Activated T-cell treated with anti-CD3 and anti-CD28 coated beads, Interleukin-2, amount 50 U/mL, for 4 hours (primary cell): Measurements from ENCODE around the gene CAVIN2. TPM values are rescaled to one million over a fixed set of nuclear protein-coding genes. Genes with fewer than 3 reads are reported as not detected.

Experiments used
- ATAC-seq, 2 donors: fragments of 200-7000 bp; cut with Tn5 transposase; one replicate each; pipeline ENCODE4 v1.10.0; 2021
- DNase-seq: peaks from one replicate; pipeline ENCODE4 v3.0.0-alpha.2; 2020
- H3K27me3 Mint-ChIP-seq: one replicate; pipeline ENCODE4 v1.8.0; 2021; ENCODE audit warnings: low read depth, mixed read lengths
- H3K36me3 Mint-ChIP-seq: one replicate; pipeline ENCODE4 v1.8.0; 2022; ENCODE audit warnings: mixed read lengths; ENCODE audit not compliant: insufficient read depth
- H3K4me1 Mint-ChIP-seq: one replicate; pipeline ENCODE4 v1.8.0; 2021; ENCODE audit warnings: low read depth, mixed read lengths
- H3K4me3 Mint-ChIP-seq: one replicate; pipeline ENCODE4 v1.8.0; 2021; ENCODE audit warnings: mild to moderate bottlenecking, moderate library complexity, mixed read lengths
- H3K9me3 Mint-ChIP-seq: one replicate; pipeline ENCODE4 v1.8.0; 2021; ENCODE audit warnings: mixed read lengths
- total RNA-seq, 3 donors: library from RNA; stranded (reverse); gene quantifications; one replicate each; pipeline ENCODE4 v1.2.1, GENCODE V29; 2021

The CAVIN2 gene
- total RNA-seq, 3 donors from 2014 or later: 0.08 to 0.38 (median 0.33) TPM

DNA sequence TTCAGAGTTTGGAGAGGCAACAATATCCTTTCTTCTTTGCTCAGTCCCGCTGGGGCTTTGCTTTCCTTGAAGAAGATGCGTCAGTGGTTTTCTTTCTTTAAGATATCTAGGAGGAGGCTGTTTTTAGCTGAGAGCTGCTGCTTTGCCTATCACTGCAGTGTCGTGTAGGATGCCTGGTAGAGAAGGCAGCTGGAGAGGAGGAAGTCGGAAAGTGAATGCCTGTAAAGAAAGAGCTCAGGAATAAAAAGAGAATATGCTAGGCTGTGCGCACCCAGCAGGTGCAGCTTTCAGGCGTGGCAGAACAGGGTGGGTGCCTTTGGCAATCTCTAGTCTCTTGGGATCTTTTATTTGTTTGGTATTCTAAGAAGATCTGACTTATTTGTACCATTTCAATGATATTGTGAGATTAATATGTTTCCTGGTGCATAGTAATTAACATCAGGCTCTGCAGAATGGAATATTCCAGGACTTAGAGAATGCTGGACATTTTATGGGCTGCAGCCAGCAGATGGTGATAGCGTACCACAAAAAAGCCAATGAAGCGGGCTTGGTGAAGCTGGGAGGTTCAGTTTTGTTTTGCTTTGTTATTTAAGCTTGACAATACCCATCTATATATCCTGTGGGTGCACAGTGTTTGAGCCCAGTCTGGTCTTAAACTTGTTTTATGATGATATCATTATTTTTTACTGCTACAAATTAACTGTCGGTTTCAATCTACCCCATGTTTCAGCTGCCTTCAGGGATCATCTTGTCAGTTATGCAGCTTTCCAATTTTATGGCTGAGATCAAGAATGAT is 34.9 kb downstream of the CAVIN2 start:
- no peak for ATAC-seq
- peak; percentile 12 for DNase-seq
- H3K9me3 Mint-ChIP-seq: no peaks in the 10 kb centered on the region
- peaks cover 5% of the 10 kb centered on the region for H3K27me3 Mint-ChIP-seq
- no peaks in the 10 kb centered on the region for H3K36me3 Mint-ChIP-seq
- no peak overlapping the region for H3K4me3 Mint-ChIP-seq
- no peaks in the 10 kb centered on the region for H3K4me1 Mint-ChIP-seq

DNA sequence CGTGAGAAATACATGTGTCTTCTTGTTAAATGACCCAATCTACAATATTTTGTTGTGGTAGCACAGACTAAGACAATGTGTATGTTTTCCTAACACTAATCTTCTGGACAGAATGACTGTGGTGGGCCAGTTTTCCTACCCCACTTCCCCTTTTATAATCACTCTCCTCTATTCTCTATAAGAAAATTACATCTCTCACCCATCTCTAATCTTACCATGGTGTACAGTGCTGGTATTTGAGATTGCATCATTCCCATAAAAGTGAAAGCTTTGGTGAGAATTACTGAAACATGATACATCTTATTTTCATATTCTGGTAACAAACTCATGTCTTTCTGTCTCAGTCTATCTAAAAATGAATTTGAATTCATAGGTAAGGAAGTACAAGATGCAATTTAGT is 40.5 kb downstream of the CAVIN2 start:
- ATAC-seq: no peak

DNA sequence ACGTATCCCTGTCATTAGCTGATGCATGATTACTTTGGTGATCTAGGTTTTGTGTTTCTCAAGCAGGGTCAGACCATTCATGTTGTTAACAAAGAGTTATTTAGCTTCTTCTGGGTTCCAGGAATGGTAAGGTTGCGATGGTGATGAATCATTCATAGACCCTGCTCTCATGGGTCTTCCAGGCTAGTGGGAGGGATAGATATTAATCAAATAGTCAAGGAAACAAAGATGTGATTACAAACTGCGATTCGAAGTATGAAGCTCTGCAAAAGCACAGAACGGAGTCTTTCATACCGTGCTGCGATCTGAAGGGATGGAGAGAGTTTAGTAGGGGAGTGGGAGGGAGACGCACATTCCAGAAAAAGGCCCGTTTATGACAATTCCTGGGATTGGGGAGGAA is 42.1 kb downstream of the CAVIN2 start:
- Mint-ChIP-seq H3K36me3 (no peaks in the 10 kb centered on the region), H3K4me1 (no peaks in the 10 kb centered on the region), H3K27me3 (peaks cover 11% of the 10 kb centered on the region), H3K4me3 (no peak overlapping the region), H3K9me3 (no peaks in the 10 kb centered on the region)
- DNase-seq: no peak
- ATAC-seq: no peak

More for the DNA sequence above, 40.5 kb downstream of the CAVIN2 start:
- H3K4me3 Mint-ChIP-seq: no peak overlapping the region
- peaks cover 9% of the 10 kb centered on the region for H3K27me3 Mint-ChIP-seq
- H3K36me3 Mint-ChIP-seq: no peaks in the 10 kb centered on the region
- H3K4me1 Mint-ChIP-seq: no peaks in the 10 kb centered on the region
- H3K9me3 Mint-ChIP-seq: no peaks in the 10 kb centered on the region
- no peak for DNase-seq

DNA sequence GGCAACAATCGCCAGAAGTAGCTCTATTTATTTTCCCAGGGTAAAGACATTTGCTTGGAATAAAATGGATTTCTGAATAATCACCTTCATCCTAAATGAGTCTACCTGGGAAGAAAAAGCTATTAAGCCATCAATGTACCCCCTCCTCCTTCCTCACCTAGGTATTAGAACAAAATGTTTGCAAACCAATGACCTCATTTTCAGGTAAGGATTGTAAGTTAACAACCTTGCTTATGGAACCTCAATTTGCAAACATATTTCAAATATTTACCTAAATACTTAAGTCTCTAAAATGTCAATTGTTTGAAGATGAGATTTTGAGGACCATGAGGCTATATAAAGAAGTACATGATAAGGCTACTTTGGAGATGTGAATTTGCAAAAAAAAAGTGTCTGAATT is 43.9 kb downstream of the CAVIN2 start:
- no peak for DNase-seq
- H3K4me1 Mint-ChIP-seq: no peaks in the 10 kb centered on the region
- no peak overlapping the region for H3K4me3 Mint-ChIP-seq
- H3K9me3 Mint-ChIP-seq: no peaks in the 10 kb centered on the region
- no peak for ATAC-seq
- H3K27me3 Mint-ChIP-seq: peaks cover 11% of the 10 kb centered on the region
- H3K36me3 Mint-ChIP-seq: no peaks in the 10 kb centered on the region

DNA sequence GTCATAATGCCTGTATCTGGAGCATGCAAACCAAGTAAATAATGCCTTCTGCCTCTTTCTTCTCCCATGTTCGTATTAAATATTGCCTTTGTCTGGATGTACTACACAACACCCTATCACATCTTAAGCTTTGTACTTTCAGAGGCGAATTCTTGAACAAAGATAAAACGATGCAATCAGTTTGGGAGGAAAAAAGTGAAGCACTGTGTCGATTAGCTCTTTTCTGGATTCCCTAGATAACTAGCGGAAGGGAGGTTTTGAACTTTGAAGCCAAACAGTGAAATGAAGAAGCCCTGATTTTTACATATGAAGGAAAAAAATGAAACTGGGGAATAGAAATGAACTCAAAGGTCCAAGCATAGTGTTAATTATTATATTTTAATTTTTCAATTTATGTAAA is 44.7 kb downstream of the CAVIN2 start:
- DNase-seq: no peak
- Mint-ChIP-seq H3K27me3 (peaks cover 11% of the 10 kb centered on the region), H3K4me3 (no peak overlapping the region), H3K4me1 (no peaks in the 10 kb centered on the region), H3K9me3 (no peaks in the 10 kb centered on the region), H3K36me3 (no peaks in the 10 kb centered on the region)
- ATAC-seq: no peak

DNA sequence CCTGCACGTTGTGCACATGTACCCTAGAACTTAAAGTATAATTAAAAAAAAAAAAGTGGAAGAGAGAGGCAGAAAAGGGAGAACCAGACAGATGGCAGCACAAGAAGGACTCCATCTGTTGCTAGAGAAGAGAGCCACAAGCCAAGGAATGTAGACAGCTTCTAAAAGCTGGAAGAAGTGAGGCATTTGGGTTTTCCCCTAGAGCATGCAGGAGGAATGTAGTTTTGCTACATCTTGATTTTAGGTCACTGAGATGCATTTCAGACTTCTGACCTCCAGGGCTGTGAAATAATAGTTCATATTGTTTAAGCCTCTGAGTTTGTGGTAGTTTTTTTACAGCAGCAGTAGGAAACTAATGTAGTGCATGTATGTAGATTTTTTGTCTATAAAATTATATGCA is 46.0 kb downstream of the CAVIN2 start:
- no peak for ATAC-seq
- peaks cover 11% of the 10 kb centered on the region for H3K27me3 Mint-ChIP-seq
- no peaks in the 10 kb centered on the region for H3K36me3 Mint-ChIP-seq
- H3K4me1 Mint-ChIP-seq: no peaks in the 10 kb centered on the region
- H3K4me3 Mint-ChIP-seq: no peak overlapping the region
- H3K9me3 Mint-ChIP-seq: no peaks in the 10 kb centered on the region
- no peak for DNase-seq

DNA sequence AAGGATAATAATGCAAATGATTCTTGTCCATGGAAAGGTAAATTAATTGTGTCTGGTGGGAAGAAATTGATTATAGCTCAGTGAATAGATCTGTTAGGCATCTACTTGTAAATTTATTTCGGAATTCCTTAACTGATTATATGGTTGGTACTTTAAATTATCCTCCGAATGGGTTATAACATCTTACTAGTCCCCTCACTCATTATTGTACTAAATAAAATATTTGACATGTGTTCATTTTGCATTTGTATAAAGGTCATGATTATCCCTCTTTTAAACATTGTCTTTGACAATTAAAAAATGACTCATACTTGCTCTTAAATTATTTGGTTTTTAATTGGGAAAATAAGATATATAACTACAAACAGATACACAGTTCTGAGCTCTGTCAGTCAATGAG is 47.4 kb downstream of the CAVIN2 start:
- H3K9me3 Mint-ChIP-seq: no peaks in the 10 kb centered on the region
- peaks cover 16% of the 10 kb centered on the region for H3K27me3 Mint-ChIP-seq
- DNase-seq (no peak), ATAC-seq (no peak)
- no peak overlapping the region for H3K4me3 Mint-ChIP-seq
- H3K4me1 Mint-ChIP-seq: no peaks in the 10 kb centered on the region
- H3K36me3 Mint-ChIP-seq: no peaks in the 10 kb centered on the region

DNA sequence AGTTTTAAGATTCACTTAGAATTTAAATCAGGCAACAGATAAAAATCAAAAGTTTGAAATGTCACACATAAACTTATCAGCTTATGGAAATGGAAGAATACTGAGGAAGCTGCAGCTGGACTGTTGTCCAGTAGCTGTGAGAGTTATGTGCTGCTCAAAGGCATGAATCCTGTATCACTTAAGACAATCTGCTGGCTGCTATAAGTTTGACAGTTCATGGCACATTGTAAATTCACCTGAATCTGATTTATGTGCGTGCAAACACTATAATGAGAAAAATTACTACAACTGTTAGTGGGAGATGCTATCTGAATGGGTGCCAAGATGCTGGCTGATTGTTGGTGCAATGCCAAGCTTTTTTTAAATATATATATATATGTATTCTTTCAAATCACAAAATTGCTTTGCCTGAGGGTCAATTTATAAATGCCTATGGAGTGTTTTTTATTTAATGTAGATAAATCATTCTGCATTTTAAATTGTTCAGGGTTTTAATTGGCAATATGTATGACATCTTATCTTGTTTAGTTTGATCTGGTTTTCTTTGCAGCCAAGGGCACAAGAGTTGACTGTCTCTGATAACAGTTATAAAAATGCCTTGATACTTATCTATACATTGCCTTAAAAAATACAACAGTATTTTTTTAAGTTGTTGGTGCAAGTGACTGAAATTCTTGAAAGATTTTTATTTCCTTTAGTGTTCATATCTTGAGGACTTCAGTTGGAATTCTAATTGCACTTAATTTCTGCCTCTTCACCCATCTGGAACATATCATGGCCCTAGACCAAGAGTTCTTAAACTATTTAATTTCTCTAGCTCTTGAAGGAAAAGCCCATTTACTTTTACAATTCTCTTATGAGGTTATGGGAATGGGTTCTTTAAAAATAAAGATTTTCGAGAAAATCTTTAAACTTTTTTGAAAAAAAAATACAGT is 48.7 kb downstream of the CAVIN2 start:
- H3K4me3 Mint-ChIP-seq: no peak overlapping the region
- no peak for ATAC-seq
- H3K36me3 Mint-ChIP-seq: no peaks in the 10 kb centered on the region
- no peaks in the 10 kb centered on the region for H3K4me1 Mint-ChIP-seq
- H3K27me3 Mint-ChIP-seq: peaks cover 18% of the 10 kb centered on the region
- H3K9me3 Mint-ChIP-seq: no peaks in the 10 kb centered on the region
- no peak for DNase-seq

DNA sequence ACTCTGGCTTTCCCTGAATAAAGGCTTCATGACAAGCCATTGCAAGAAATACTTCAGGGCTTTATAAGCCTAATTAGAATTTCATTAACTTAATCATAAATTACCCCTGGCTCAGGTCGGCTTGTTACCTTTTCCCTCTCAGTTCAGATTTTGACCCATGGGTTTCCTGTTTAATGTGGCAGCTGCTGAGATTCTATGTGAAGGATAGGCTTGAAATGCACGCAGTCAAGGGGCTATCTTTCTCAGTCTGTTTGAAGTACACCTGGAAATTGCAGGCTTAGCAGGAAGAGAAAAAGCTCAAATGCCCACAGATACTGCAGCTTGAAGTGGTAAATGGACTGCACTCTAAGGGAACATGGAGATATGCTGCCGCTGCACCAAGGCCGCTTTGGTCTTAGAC is 49.4 kb downstream of the CAVIN2 start:
- DNase-seq (no peak), ATAC-seq (no peak)
- Mint-ChIP-seq H3K9me3 (no peaks in the 10 kb centered on the region), H3K4me1 (no peaks in the 10 kb centered on the region), H3K27me3 (peaks cover 24% of the 10 kb centered on the region), H3K4me3 (no peak overlapping the region), H3K36me3 (no peaks in the 10 kb centered on the region)

DNA sequence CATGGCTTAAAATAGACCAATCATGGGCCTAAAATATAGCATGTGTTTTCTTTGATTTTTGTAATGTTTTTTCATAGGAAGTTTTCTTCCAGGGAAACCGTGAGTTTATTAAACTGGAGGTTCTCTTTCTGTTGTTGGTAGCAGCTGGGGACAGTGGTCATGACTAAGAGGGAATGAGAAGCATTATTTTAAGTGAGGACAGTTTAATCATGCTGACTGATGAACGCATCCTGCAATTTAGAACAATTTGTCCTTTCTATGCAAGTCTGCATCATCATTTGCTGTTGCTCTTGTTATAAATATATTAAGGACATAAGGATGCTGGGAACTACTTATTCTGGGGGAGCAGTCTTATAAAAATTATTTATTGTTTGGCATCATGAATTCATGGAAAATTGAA is 51.2 kb downstream of the CAVIN2 start:
- ATAC-seq (no peak), DNase-seq (no peak)
- Mint-ChIP-seq H3K36me3 (no peaks in the 10 kb centered on the region), H3K4me1 (no peaks in the 10 kb centered on the region), H3K9me3 (no peaks in the 10 kb centered on the region), H3K4me3 (no peak overlapping the region), H3K27me3 (peaks cover 30% of the 10 kb centered on the region)

DNA sequence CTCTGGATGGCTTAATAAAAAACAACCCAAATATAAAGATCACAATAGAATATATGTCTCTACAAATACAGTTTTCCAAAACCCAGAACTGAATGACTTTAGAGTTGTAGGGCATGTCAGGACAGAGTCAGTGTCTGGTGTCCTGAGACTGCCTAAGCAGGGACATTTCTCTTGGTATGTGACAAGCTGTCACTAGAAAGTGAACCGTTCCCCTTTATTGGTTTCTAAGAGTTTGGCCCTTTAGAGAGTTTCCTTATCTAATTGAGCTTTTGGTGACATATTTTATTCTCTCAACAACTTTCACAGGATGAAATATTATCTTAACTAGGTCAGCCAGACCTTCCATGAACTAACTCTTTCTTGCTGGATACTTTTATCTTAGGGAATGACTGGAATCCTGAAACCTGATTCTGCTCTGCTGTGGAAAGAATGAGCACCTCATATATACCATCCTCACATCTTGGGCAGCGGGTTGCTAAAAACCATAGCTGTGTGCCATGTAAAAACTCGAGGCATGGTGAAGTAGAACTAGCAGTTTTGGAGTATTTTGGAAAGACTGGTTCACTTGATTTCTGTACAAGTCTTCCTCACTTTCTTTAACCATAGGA is 54.8 kb downstream of the CAVIN2 start:
- no peak for ATAC-seq

DNA sequence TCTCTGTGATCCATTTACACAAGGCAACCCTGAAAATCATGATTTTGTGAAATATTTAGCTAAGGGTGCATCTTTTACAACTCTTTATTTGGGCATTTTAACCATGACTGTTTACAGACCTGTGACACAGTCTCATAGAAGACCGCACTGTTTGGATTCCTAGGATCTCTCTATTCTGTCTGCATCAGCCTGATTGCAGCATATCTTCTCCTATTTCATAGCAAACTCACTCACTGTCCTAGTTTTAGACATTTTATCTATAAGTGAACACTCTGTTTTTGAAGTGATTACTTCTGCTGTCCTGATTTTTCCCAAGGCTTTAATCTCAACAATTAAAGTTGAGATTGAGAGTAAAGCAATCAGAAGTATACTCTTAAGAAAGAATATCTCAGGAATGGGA is 56.2 kb downstream of the CAVIN2 start:
- H3K27me3 Mint-ChIP-seq: peaks cover 29% of the 10 kb centered on the region
- H3K36me3 Mint-ChIP-seq: no peaks in the 10 kb centered on the region
- no peak for DNase-seq
- peaks cover 4% of the 10 kb centered on the region for H3K4me1 Mint-ChIP-seq
- no peaks in the 10 kb centered on the region for H3K9me3 Mint-ChIP-seq
- no peak for ATAC-seq
- H3K4me3 Mint-ChIP-seq: no peak overlapping the region

More for the DNA sequence above, 54.8 kb downstream of the CAVIN2 start:
- Mint-ChIP-seq H3K4me3 (no peak overlapping the region), H3K36me3 (no peaks in the 10 kb centered on the region), H3K27me3 (peaks cover 30% of the 10 kb centered on the region), H3K4me1 (peaks cover 3% of the 10 kb centered on the region), H3K9me3 (no peaks in the 10 kb centered on the region)
- no peak for DNase-seq

DNA sequence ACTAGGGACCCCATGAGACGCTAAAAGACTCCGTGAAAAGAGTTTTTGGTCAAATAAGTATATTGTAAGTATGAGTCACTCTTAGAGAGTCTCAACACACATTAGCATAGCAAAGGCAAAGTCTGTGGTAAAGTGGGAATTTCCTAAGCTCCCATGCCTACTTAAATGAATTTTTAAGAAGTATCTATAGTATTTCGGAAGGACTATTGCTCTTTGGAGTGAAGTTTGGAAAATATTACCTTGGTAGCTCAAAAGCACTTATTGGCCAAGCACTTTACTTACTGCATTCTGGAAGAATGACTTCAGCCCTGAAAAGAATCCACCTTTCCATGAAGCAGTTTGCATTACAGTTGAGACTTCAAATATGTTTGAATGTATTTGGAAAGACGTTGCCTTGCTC is 57.1 kb downstream of the CAVIN2 start:
- DNase-seq (no peak), ATAC-seq (no peak)
- peaks cover 23% of the 10 kb centered on the region for H3K27me3 Mint-ChIP-seq
- H3K36me3 Mint-ChIP-seq: no peaks in the 10 kb centered on the region
- no peak overlapping the region for H3K4me3 Mint-ChIP-seq
- no peaks in the 10 kb centered on the region for H3K9me3 Mint-ChIP-seq
- peaks cover 4% of the 10 kb centered on the region for H3K4me1 Mint-ChIP-seq

DNA sequence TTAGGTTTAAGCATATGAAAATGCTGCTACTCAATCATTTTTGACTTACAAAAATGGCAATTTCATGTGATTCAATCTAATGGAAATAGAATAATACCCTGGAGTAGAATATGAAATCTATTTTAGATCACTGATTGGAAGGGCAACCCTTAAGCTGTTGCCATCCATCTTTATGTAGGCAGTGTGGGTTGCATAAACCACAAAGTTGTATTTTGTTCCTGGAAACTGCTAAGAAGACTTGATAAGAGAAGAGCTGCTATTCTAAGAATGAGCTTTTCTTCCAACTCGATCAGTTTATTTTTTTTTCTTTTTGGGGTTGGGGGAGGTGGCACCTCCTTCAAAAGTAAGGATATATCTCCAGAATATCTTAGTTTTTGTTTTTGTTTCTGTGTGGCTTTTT is 60.2 kb downstream of the CAVIN2 start:
- peaks cover 4% of the 10 kb centered on the region for H3K4me1 Mint-ChIP-seq
- no peaks in the 10 kb centered on the region for H3K9me3 Mint-ChIP-seq
- no peak for DNase-seq
- H3K36me3 Mint-ChIP-seq: no peaks in the 10 kb centered on the region
- no peak overlapping the region for H3K4me3 Mint-ChIP-seq
- peaks cover 6% of the 10 kb centered on the region for H3K27me3 Mint-ChIP-seq
- no peak for ATAC-seq
